HL-60 (cell line): ENCODE data around the gene EBPL.

Source experiments
- CTCF ChIP-seq: IDR thresholded peaks from one replicate; pipeline ENCODE4 v1.5.1; 2011; ENCODE audit warnings: low read length, control low read depth, inconsistent platforms; ENCODE audit not compliant: insufficient read depth
- GABPA ChIP-seq: IDR thresholded peaks from 2 replicates; pipeline ENCODE4 v1.6.1; 2012; ENCODE audit warnings: low read depth
- POLR2AphosphoS5 ChIP-seq: IDR thresholded peaks from 2 replicates; pipeline ENCODE4 v1.6.1; 2012; ENCODE audit warnings: low read depth
- REST ChIP-seq: IDR thresholded peaks from 2 replicates; pipeline ENCODE4 v1.6.1; 2012; ENCODE audit warnings: low read depth; ENCODE audit not compliant: insufficient replicate concordance
- SPI1 ChIP-seq: IDR thresholded peaks from 2 replicates; pipeline ENCODE4 v1.6.1; 2012; ENCODE audit warnings: low read depth, mild to moderate bottlenecking, borderline replicate concordance

- TF ChIP-seq CTCF = peak; percentile 47
- TF ChIP-seq POLR2AphosphoS5 = no peak
- no peak for TF ChIP-seq REST
- no peak for TF ChIP-seq GABPA
- TF ChIP-seq SPI1 = no peak
Observed at GRCh38 chr13:49652355-49653305, 38.7 kb downstream of the EBPL start.
